GM11168 (cell line): ENCODE results near the gene MAPK8IP2.
"Not testable (repeated sequence)": the region's sequence is repeated elsewhere in the genome, so short reads cannot be mapped to it uniquely, and the experiment has no call there.

Source experiments
- in situ Hi-C: fragments of 300-500 bp; cut with MboI; formaldehyde crosslinking; loops from one replicate; pipeline ENCODE4 v1.12.0; 2022; ENCODE audit warnings: low sequenced_read_pairs; ENCODE audit not compliant: unreplicated experiment

Gene MAPK8IP2

DNA sequence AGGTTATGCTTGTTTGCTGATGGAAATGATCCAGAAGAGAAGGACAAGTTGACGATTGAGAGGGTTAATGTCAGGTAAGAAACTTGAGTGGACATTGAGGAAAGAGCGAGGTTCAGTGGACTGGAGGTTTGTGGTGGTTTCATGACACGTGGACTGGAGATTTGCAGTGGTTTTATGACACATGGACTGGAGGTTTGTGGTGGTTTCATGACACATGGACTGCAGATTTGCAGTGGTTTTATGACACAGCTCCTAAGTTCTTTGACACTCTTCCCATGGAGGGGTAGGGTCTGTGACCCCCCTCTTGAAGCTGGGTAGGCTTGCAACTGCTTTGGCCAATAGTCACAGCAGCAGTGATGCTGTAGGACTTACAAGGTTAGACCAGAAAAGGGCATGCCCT, 5.4 kb upstream of the MAPK8IP2 start:
- in situ Hi-C loops, result no loop called here

GRCh38 chr22:50597097-50597496, 3.5 kb upstream of the MAPK8IP2 start:
- in situ Hi-C loops, result no loop called here

DNA sequence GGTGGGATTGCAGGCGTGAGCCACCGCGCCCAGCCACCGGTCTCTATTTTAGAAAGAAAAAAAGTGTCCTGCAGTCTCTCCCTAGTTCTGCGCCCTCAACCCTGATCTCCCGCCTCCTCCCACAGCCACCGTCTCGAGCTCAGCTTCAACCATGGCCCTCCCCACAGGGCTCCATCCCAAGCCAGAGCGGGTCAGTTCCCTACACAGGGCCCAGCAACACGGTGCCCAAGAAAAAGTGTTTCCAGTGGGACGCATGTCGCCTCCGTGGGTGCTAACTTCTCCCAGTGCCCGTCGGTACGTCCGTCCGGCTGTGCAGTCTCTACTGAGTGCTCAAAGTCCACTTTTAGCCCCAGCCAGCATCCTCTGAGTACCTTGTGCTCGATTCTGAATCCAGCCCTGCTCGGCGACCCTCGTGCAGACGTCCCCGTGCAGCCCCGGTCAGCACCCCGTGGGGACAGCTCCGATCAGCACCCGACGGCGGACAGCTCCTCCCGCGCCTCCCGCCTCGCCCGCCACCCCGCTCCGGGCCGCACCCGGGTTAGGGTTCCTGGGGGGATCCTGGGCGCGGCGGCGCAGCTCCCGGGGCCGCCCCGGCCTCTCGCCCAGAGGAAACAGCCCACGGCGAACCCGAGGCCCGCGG, 657 bp upstream of the MAPK8IP2 start:
- in situ Hi-C loops, result no loop called here

GRCh38 chr22:50600967-50601668, 525 bp downstream of the MAPK8IP2 start:
- in situ Hi-C loops, result no loop called here

GRCh38 chr22:50601669-50602337, 1.2 kb downstream of the MAPK8IP2 start:
- in situ Hi-C loops, result no loop called here

GRCh38 chr22:50602338-50602700, 1.7 kb downstream of the MAPK8IP2 start:
- in situ Hi-C loops, result no loop called here

- in situ Hi-C loops, result no loop called here
These were observed 3.1 kb downstream of the MAPK8IP2 start for GRCh38 chr22:50603511-50604255.

DNA sequence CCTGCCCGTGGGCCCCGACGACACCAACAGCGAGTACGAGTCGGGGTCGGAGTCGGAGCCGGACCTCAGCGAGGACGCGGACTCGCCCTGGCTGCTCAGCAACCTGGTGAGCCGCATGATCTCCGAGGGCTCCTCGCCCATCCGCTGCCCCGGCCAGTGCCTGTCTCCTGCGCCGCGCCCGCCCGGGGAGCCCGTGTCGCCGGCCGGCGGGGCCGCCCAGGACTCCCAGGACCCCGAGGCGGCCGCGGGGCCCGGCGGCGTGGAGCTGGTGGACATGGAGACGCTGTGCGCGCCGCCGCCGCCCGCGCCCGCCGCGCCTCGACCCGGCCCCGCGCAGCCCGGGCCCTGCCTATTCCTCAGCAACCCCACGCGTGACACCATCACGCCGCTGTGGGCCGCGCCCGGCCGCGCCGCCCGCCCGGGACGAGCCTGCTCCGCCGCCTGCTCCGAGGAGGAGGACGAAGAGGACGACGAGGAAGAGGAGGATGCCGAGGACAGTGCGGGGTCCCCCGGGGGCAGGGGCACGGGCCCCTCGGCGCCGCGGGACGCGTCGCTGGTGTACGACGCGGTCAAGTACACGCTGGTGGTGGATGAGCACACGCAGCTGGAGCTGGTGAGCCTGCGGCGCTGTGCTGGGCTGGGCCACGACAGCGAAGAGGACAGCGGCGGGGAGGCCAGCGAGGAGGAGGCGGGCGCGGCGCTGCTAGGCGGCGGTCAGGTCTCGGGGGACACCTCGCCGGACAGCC, 3.8 kb downstream of the MAPK8IP2 start:
- in situ Hi-C loops, result no loop called here

GRCh38 chr22:50605002-50605612, 4.5 kb downstream of the MAPK8IP2 start:
- in situ Hi-C loops, result no loop called here

DNA sequence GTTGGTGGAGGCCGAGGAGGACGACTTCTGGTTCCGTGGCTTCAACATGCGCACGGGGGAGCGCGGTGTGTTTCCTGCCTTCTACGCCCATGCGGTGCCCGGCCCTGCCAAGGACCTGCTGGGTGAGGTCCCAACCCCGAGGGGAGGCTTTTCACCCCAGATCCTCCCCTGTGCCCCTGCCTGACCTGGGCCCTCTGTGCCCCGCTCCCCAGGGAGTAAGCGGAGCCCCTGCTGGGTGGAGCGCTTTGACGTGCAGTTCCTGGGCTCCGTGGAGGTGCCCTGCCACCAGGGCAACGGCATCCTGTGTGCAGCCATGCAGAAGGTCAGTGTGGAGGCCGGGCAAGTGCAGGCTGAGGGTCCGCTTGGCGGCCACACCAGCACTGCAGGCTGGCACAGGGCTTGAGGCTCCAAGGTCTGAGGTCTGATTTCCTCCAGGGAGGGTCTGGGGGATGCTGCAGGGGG, 5.1 kb downstream of the MAPK8IP2 start:
- in situ Hi-C loops, result no loop called here

- in situ Hi-C loops, result no loop called here
These were observed 5.8 kb downstream of the MAPK8IP2 start for GRCh38 chr22:50606165-50606945.

GRCh38 chr22:50606946-50607658, 6.5 kb downstream of the MAPK8IP2 start:
- in situ Hi-C loops, result no loop called here

DNA sequence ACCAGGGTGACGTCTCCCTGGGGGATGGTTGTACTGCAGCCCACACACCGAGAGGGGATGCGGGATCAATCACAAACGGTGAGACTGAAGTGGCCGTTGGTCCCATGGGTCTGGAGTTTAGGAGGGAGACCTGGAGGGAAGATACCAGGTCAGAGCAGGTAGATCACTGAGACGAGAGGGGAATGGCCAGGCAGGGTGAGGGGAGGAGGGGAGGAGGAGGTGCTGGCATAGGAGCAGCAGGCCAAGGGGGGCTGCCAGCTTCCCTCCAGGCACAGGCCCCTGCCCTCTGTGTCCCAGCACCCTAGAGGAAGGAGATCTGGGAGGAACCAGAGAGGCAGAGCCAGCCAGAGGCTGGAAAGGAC, 7.0 kb downstream of the MAPK8IP2 start:
- in situ Hi-C loops, result no loop called here

GRCh38 chr22:50608058-50608840, 7.7 kb downstream of the MAPK8IP2 start:
- in situ Hi-C loops, result not testable (repeated sequence)

DNA sequence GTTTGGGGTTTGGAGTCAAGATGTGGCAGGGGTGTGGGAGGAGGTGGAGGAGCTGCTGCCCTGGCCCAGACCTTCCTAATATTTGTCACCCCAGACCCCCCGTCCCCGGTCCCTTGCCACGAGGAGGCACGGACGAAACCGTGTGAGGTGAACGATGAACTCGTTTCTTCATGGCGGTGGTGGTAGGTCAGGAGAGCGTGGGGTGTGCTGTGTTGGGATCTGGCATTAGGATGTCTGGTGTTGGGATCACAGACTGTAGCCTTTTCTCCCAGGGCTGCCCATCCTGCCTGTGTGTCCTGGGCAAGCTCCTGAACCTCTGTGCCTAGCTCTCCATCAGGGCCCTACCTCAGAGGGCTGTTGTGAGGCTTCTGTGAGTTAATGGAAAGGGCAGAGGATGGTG, 8.4 kb downstream of the MAPK8IP2 start:
- in situ Hi-C loops, result no loop called here

GRCh38 chr22:50609599-50609998, 9.0 kb downstream of the MAPK8IP2 start:
- in situ Hi-C loops, result no loop called here

GRCh38 chr22:50610041-50610451, 9.5 kb downstream of the MAPK8IP2 start:
- in situ Hi-C loops, result no loop called here

- in situ Hi-C loops, result no loop called here
These were observed 10.0 kb downstream of the MAPK8IP2 start for GRCh38 chr22:50610581-50610980.
